ENCODE measurements around the gene INCA1.

- TF ChIP-seq CTCF (IDR thresholded peaks at IDR 0.05 in 8 of 11, conservative IDR thresholded peaks at IDR 0.05 in 3 of 11) (no peak), POLR2A (IDR thresholded peaks at IDR 0.05) (no peak)
Measured at GRCh38 chr17:4987767-4988567, 9.4 kb downstream of the INCA1 start.
